Measurements from ENCODE around the gene HIC2.
"Not testable (repeated sequence)": the region's sequence is repeated elsewhere in the genome, so short reads cannot be mapped to it uniquely, and the experiment has no call there.

HIC2 gene

GRCh38 chr22:21434378-21435233 lies 17.4 kb downstream of the HIC2 start:
- not testable (repeated sequence) for H3K36me3 ChIP-seq (replicated peaks; ENCODE audit: low read depth, low read length); H3K9ac ChIP-seq (ENCODE audit: low read length); H3K27me3 ChIP-seq (ENCODE audit: low read depth, low read length); H3K4me2 ChIP-seq (ENCODE audit: low read length); H3K27ac ChIP-seq (ENCODE audit: low read length); H2AFZ ChIP-seq (ENCODE audit: low read depth, low read length); H3K4me1 ChIP-seq (ENCODE audit: low read length); H4K20me1 ChIP-seq (ENCODE audit: insufficient read depth, low read length); H3K9me3 ChIP-seq (ENCODE audit: insufficient read depth, low read length); H3K79me2 ChIP-seq (ENCODE audit: low read length); H3K4me3 ChIP-seq (ENCODE audit: low read length)

- not testable (repeated sequence) for H3K36me3 ChIP-seq (replicated peaks; ENCODE audit: low read depth, low read length); H3K4me2 ChIP-seq (ENCODE audit: low read length); H4K20me1 ChIP-seq (ENCODE audit: insufficient read depth, low read length); H3K9me3 ChIP-seq (ENCODE audit: insufficient read depth, low read length); H3K27me3 ChIP-seq (ENCODE audit: low read depth, low read length); H3K27ac ChIP-seq (ENCODE audit: low read length); H3K79me2 ChIP-seq (ENCODE audit: low read length); H3K9ac ChIP-seq (ENCODE audit: low read length); H3K4me3 ChIP-seq (ENCODE audit: low read length); H3K4me1 ChIP-seq (ENCODE audit: low read length); H2AFZ ChIP-seq (ENCODE audit: low read depth, low read length)
These were observed 19.0 kb downstream of the HIC2 start for GRCh38 chr22:21435998-21436810.

GRCh38 chr22:21438013-21438412 lies 20.8 kb downstream of the HIC2 start:
- not testable (repeated sequence) for H3K4me1 ChIP-seq (ENCODE audit: low read length); H3K4me2 ChIP-seq (ENCODE audit: low read length); H3K9ac ChIP-seq (ENCODE audit: low read length); H3K79me2 ChIP-seq (ENCODE audit: low read length); H3K27me3 ChIP-seq (ENCODE audit: low read depth, low read length); H3K4me3 ChIP-seq (ENCODE audit: low read length); H2AFZ ChIP-seq (ENCODE audit: low read depth, low read length); H3K27ac ChIP-seq (ENCODE audit: low read length); H3K9me3 ChIP-seq (ENCODE audit: insufficient read depth, low read length); H4K20me1 ChIP-seq (ENCODE audit: insufficient read depth, low read length); H3K36me3 ChIP-seq (replicated peaks; ENCODE audit: low read depth, low read length)

- not testable (repeated sequence) for H3K9ac ChIP-seq (ENCODE audit: low read length); H3K27ac ChIP-seq (ENCODE audit: low read length); H3K79me2 ChIP-seq (ENCODE audit: low read length); H4K20me1 ChIP-seq (ENCODE audit: insufficient read depth, low read length); H3K4me1 ChIP-seq (ENCODE audit: low read length); H3K4me2 ChIP-seq (ENCODE audit: low read length); H3K27me3 ChIP-seq (ENCODE audit: low read depth, low read length); H3K9me3 ChIP-seq (ENCODE audit: insufficient read depth, low read length); H2AFZ ChIP-seq (ENCODE audit: low read depth, low read length); H3K4me3 ChIP-seq (ENCODE audit: low read length); H3K36me3 ChIP-seq (replicated peaks; ENCODE audit: low read depth, low read length)
These were observed 23.0 kb downstream of the HIC2 start for GRCh38 chr22:21440018-21440636.

- H3K4me1 ChIP-seq (ENCODE audit: low read length); H2AFZ ChIP-seq (ENCODE audit: low read depth, low read length); H3K27ac ChIP-seq (ENCODE audit: low read length); H3K4me3 ChIP-seq (ENCODE audit: low read length); H3K9ac ChIP-seq (ENCODE audit: low read length); H3K27me3 ChIP-seq (ENCODE audit: low read depth, low read length); H3K4me2 ChIP-seq (ENCODE audit: low read length); H3K9me3 ChIP-seq (ENCODE audit: insufficient read depth, low read length); H4K20me1 ChIP-seq (ENCODE audit: insufficient read depth, low read length); H3K36me3 ChIP-seq (replicated peaks; ENCODE audit: low read depth, low read length); H3K79me2 ChIP-seq (ENCODE audit: low read length): not testable (repeated sequence)
These were observed 23.5 kb downstream of the HIC2 start for GRCh38 chr22:21440676-21441075.

- not testable (repeated sequence) for H3K4me1 ChIP-seq (ENCODE audit: low read length); H3K27ac ChIP-seq (ENCODE audit: low read length); H3K9me3 ChIP-seq (ENCODE audit: insufficient read depth, low read length); H3K79me2 ChIP-seq (ENCODE audit: low read length); H3K4me3 ChIP-seq (ENCODE audit: low read length); H4K20me1 ChIP-seq (ENCODE audit: insufficient read depth, low read length); H3K27me3 ChIP-seq (ENCODE audit: low read depth, low read length); H3K36me3 ChIP-seq (replicated peaks; ENCODE audit: low read depth, low read length); H3K4me2 ChIP-seq (ENCODE audit: low read length); H3K9ac ChIP-seq (ENCODE audit: low read length); H2AFZ ChIP-seq (ENCODE audit: low read depth, low read length)
These were observed 24.0 kb downstream of the HIC2 start for GRCh38 chr22:21441170-21441569.

- peaks cover 11% of the 10 kb centered on the region for H3K36me3 ChIP-seq (replicated peaks; ENCODE audit: low read depth, low read length)
- H2AFZ ChIP-seq (ENCODE audit: low read depth, low read length); H3K9me3 ChIP-seq (ENCODE audit: insufficient read depth, low read length); H4K20me1 ChIP-seq (ENCODE audit: insufficient read depth, low read length); H3K4me3 ChIP-seq (ENCODE audit: low read length); H3K27ac ChIP-seq (ENCODE audit: low read length); H3K79me2 ChIP-seq (ENCODE audit: low read length); H3K4me1 ChIP-seq (ENCODE audit: low read length); H3K9ac ChIP-seq (ENCODE audit: low read length); H3K27me3 ChIP-seq (ENCODE audit: low read depth, low read length); H3K4me2 ChIP-seq (ENCODE audit: low read length): not testable (repeated sequence)
These were observed 25.0 kb downstream of the HIC2 start for GRCh38 chr22:21442123-21442522.

DNA sequence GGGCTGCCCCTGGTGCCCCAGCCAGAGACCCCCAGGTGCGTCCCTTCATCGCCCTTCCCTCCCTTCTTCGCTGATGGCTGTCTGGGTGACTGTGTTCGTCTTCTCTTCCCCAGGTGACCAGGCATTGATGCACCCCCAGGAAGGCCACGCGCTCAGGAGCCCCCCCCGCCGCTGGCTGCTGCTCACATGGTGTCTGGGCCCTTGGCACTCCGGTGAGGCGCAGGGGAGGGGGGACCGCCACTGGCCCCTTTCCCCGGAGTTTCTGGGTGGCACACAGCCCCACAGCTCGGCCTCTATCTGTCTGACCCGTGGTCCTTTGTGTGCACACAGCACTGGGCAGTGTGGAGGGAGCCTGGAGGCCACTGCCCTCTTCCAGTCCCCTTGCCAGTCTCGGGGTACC lies 25.5 kb downstream of the HIC2 start:
- not testable (repeated sequence) for H3K9me3 ChIP-seq (ENCODE audit: insufficient read depth, low read length); H4K20me1 ChIP-seq (ENCODE audit: insufficient read depth, low read length); H3K27ac ChIP-seq (ENCODE audit: low read length); H3K79me2 ChIP-seq (ENCODE audit: low read length); H3K9ac ChIP-seq (ENCODE audit: low read length); H3K27me3 ChIP-seq (ENCODE audit: low read depth, low read length); H3K4me3 ChIP-seq (ENCODE audit: low read length); H3K4me1 ChIP-seq (ENCODE audit: low read length); H3K4me2 ChIP-seq (ENCODE audit: low read length); H2AFZ ChIP-seq (ENCODE audit: low read depth, low read length)
- peaks cover 15% of the 10 kb centered on the region for H3K36me3 ChIP-seq (replicated peaks; ENCODE audit: low read depth, low read length)

Measured in OCI-LY3 (cell line).